Cardiac fibroblast (primary cell): ENCODE measurements around the gene NUDT5.

Experiments used
- DNase-seq, 2 donors: peaks; one replicate each; pipeline versions ENCODE4 v3.0.0 to v3.0.0-alpha.2; 2010; ENCODE audit warnings: low read depth in 2 of 2
- H3K4me3 ChIP-seq, 2 donors: replicated peaks in 1 of 2; 1 replicate in 1 of 2; 2 replicates in 1 of 2; pipeline ENCODE4 v1.5.1; 2011; ENCODE audit warnings: low read depth in 2 of 2, low read length in 2 of 2, mild to moderate bottlenecking in 2 of 2, moderate library complexity in 1 of 2
- CTCF ChIP-seq: IDR thresholded peaks from one replicate; pipeline ENCODE4 v1.5.1; 2011; ENCODE audit warnings: low read depth, mild to moderate bottlenecking, low read length, inconsistent platforms

Gene NUDT5

GRCh38 chr10:12195603-12196506, at the start of gene NUDT5, which contains the start of gene CDC123:
NUDT5 (minus strand) TSS chr10:12195891; CDS start chr10:12186291, 9,600 bp downstream.
CDC123 (plus strand) TSS chr10:12196188; CDS start chr10:12196246, 58 bp downstream.
- no peak for TF ChIP-seq CTCF
- peak; percentile 91 to 94 for DNase-seq
- peak within 1 kb of the TSS; percentile 94 to 97 for H3K4me3 ChIP-seq

- H3K4me3 ChIP-seq, result no peak overlapping the region
- no peak for TF ChIP-seq CTCF
- DNase-seq, result no peak
Measured at GRCh38 chr10:12243864-12244620, 48.4 kb upstream of the NUDT5 start.

- H3K4me3 ChIP-seq, result no peak overlapping the region
- DNase-seq, result peak; percentile 33 to 53
- TF ChIP-seq CTCF, result no peak
Measured at GRCh38 chr10:12241810-12242529, 46.3 kb upstream of the NUDT5 start.

GRCh38 chr10:12238821-12239220, 43.1 kb upstream of the NUDT5 start:
- TF ChIP-seq CTCF, result no peak
- DNase-seq, result no peak
- H3K4me3 ChIP-seq, result no peak overlapping the region

GRCh38 chr10:12237265-12238220, 41.9 kb upstream of the NUDT5 start:
- no peak for DNase-seq
- no peak overlapping the region for H3K4me3 ChIP-seq
- TF ChIP-seq CTCF, result no peak
